GM19397 (cell line): ENCODE data around the gene YWHAQ.

Source experiments
- ATAC-seq: cut with Tn5 transposase; IDR thresholded peaks from one replicate; pipeline ENCODE4 v1.9.1; 2021; ENCODE audit warnings: mild to moderate bottlenecking, moderate library complexity; ENCODE audit not compliant: unreplicated experiment

Gene YWHAQ

DNA sequence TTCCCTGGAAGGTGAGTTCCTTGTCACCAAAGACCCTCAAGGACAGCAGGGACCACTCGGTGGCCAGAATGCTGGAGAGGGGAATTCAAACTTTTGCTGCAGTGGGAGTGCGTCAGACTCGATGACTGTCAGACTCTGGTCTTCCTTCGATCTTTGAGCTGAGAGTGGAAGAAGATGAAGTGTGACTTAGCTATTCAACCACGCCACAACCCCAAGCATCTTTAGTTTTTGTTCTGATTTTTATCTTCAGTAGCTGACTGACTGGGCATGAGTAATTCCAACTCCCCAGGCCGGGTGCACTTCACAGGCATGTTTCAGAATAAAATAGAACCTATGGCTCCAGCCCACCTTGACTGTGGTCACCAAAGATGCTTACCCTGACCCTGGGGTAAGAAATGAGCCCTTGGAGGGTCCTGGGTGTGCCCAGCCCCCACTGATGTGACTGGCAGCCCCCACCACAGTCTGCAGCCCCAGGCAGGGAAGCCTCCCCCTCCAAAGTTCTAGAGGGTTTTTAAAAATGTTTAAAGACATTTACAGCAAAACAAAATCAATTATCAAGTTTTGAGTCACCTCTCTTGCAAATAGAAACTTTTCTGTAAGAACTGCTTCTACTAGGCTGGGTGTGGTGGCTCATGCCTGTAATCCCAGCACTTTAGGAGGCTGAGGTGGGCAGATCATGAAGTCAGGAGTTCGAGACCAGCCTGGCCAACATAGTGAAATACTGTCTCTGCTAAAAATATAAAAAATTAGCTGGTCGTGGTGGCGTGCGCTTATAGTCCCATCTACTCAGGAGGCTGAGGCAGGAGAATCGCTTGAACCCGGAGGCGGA is 24.9 kb upstream of the YWHAQ start:
- no peak for ATAC-seq

DNA sequence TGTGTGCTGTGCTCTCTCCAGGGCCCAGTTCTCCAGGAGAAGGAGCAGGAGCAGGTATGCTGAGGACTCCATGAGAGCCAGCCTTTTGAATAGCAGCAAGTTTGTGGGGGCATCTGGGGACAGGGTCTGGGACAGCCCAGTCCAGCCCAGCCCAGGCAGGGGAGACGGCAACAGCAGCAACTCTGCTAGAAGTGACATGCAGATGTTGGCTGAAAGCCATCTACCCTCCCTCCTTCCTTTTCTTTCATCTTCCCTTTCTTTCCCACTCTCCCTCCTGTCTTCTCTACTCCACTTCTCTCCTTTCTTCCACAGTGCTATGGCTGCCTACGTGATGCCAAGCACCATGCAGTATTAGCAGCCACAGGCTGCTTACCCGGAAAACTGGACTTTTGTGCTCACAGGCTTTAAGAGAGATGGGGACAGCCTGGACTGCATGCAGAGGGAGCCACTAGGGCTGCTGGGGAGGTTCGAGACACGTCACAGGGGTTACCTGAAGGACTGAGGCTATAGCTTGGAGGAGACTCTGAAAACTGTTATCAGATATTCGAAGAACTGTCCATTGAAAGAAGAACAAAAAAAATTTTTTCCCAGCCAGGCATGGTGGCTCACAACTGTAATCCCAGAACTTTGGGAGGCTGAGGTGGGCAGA is 23.8 kb upstream of the YWHAQ start:
- ATAC-seq, result no peak

DNA sequence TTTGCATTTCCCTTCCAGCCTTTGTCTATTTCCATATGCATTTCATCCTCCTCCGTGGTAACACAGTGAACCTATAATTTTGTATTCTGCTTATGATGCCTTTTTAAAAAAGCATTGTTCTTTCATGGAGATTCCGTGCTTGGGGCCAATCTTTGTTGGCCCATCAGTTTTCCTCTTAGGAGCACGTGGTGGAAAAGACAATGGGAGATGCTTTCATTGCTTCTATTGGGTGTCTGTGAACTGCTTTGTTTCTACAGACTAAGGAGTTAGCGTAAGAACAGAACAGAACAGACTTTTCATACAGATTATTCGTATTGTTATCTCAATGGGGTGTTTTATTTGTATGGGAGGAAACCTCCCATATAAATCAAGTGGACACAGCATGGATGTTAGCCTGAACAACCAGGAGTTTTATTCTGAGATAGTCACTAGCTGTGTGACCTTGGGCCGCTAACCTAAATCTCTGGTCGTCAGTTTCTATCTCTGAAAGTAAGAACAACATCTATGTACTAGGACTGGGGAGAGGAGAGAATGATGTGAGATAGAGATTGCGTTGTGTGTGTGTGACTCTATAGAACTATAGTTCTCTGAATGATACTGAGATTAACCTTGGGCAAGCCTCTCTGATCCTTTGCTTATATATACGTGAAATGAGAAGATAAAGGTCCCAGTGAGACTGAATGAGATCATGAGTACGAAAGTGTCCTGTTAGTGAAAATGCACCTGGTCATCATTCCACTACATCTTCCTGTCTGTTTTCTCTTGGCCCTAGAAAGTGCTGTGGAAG is 22.9 kb upstream of the YWHAQ start:
- ATAC-seq, result no peak

GRCh38 chr2:9652898-9653479 is 22.2 kb upstream of the YWHAQ start:
- ATAC-seq, result no peak

- no peak for ATAC-seq
Measured at GRCh38 chr2:9652267-9652666, 21.5 kb upstream of the YWHAQ start.

GRCh38 chr2:9650119-9650821 is 19.5 kb upstream of the YWHAQ start:
- ATAC-seq, result no peak

GRCh38 chr2:9649261-9649660 is 18.5 kb upstream of the YWHAQ start:
- no peak for ATAC-seq

- ATAC-seq, result no peak
Measured at GRCh38 chr2:9648821-9649220, 18.0 kb upstream of the YWHAQ start.

GRCh38 chr2:9647884-9648283 is 17.1 kb upstream of the YWHAQ start:
- no peak for ATAC-seq

DNA sequence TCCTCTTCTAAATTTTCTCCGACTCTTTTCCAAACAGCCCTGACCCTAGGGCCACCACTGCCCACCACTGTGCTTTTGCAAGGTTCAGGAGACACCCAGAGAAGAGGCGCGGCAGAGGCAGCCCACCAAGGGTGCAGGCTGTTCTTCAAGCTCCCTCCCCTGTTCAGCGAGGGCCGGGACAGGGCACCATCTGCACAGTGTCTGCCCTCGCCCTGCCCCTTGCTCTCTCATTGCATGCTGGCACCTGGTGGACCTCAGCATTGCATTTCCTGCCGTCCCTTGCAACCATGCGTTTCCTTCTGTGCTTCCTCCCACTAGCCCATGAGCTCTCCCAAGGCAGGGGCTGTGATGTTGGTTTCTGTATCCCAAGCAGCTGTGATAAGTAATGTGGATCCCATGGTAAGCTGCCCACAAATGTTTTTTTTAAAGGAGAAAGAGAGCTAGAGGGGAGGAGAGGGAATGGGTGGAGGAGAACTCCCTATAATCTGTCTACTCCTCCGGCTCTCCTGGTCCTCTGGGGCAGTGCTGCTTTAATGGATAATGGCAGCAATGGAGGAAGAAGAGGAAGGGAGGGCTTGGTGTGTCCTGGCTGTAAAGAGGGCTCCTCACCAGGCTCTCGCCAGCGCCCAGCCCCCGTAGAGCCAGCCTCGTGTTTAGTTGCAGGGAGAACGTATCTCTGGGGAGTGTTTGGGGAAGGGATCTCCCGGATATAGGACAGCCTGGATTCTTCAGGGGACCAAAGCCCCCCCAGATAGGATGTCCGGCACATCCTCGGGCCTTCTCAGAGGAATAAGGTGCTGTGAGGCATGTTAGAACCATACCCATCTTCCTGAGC is 15.6 kb upstream of the YWHAQ start:
- no peak for ATAC-seq

- ATAC-seq, result no peak
Measured at GRCh38 chr2:9644603-9645002, 13.8 kb upstream of the YWHAQ start.

GRCh38 chr2:9644021-9644420 is 13.2 kb upstream of the YWHAQ start:
- ATAC-seq, result no peak

- ATAC-seq, result no peak
Measured at GRCh38 chr2:9641641-9642040, 10.8 kb upstream of the YWHAQ start.

GRCh38 chr2:9640403-9641104 is 9.8 kb upstream of the YWHAQ start:
- no peak for ATAC-seq

GRCh38 chr2:9639740-9640343 is 9.0 kb upstream of the YWHAQ start:
- no peak for ATAC-seq

DNA sequence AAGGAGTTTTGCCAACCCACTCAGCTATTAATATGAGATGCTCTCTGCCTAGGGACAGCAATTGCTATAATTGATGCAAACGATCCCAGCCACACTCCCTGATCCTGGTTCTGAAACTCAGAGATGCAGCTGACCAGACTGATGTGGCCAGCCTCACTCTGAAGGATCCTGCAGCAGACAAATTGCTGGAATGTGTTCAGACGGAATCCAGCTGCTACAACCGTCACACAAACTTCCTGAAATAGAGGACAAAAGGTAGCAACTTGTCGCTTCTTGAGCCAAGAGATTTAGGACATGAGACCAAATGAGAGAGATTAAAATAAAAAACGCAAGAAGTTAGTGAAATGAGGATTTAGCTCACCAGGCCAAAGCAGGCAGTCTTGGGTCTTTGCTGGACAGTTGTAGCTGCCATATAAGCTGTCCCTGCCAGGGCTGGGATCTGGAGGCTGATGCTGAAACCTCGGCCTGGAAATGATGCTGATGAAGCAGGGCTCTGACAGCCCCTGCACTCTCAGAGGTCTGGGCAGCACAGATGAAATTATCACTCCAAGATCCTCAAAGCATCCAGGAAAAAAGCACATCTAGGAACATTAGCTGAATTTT is 8.3 kb upstream of the YWHAQ start:
- no peak for ATAC-seq

DNA sequence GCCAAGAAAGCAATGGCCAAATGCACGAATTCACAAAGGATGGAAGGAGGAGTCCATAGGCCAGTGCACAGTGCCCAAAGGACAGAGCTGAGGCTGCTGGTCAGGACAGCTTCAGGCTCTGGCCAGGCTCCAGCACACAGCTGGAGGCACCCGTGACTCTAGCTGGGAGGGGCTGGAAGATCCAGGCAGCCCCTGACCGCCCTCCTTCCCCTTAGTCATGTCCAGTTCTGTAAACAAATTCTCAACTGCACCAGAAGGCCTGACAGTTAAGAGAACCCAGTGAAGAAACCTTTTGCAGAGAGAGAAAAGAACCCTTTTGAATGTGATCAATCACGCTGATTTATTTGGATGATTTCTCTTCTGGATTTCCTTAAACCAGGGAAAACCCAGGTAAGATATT is 7.7 kb upstream of the YWHAQ start:
- no peak for ATAC-seq

GRCh38 chr2:9637330-9637729 is 6.5 kb upstream of the YWHAQ start:
- no peak for ATAC-seq
